AG09309 (cell line): ENCODE results near the gene RICTOR.
"Not testable (repeated sequence)": the region's sequence is repeated elsewhere in the genome, so short reads cannot be mapped to it uniquely, and the experiment has no call there.

Experiments
- DNase-seq: peaks from one replicate; pipeline ENCODE4 v3.0.0-alpha.2; 2010; ENCODE audit warnings: low read depth
- H3K4me3 ChIP-seq: 2 replicates; pipeline ENCODE4 v1.5.1; 2011; ENCODE audit warnings: mild to moderate bottlenecking, low read depth, low read length, moderate library complexity; ENCODE audit not compliant: control insufficient read depth
- TF ChIP-seq, protein P1 (sequence below): IDR thresholded peaks from 2 replicates; pipeline ENCODE4 v1.5.1; 2011; ENCODE audit warnings: mild to moderate bottlenecking, low read depth, low read length, inconsistent platforms; ENCODE audit not compliant: insufficient read depth, control insufficient read depth; ENCODE audit errors: missing control alignments

Gene RICTOR

DNA sequence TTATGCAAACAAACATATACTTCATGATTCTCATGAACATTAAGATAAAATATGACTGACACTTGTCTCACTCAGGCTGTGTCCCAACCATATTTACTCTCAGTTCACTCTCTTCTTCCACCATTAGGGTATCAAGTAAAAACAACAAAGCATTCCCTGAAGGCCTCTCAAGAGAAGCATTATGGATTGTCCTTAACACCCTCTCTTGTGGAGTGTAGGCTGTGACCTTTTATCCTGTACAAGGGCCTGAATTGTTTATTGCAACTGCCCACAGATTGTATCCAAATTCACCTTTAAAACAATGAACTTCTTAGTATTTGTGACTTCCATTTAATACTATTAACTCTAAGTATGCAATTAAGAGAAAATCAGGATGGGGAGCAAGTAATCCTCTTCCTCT is 78.1 kb downstream of the RICTOR start:
- TF ChIP-seq, protein P1, sequence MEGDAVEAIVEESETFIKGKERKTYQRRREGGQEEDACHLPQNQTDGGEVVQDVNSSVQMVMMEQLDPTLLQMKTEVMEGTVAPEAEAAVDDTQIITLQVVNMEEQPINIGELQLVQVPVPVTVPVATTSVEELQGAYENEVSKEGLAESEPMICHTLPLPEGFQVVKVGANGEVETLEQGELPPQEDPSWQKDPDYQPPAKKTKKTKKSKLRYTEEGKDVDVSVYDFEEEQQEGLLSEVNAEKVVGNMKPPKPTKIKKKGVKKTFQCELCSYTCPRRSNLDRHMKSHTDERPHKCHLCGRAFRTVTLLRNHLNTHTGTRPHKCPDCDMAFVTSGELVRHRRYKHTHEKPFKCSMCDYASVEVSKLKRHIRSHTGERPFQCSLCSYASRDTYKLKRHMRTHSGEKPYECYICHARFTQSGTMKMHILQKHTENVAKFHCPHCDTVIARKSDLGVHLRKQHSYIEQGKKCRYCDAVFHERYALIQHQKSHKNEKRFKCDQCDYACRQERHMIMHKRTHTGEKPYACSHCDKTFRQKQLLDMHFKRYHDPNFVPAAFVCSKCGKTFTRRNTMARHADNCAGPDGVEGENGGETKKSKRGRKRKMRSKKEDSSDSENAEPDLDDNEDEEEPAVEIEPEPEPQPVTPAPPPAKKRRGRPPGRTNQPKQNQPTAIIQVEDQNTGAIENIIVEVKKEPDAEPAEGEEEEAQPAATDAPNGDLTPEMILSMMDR, result no peak
- no peak overlapping the region for H3K4me3 ChIP-seq
- DNase-seq, result no peak

GRCh38 chr5:38994324-38994927 is 79.8 kb downstream of the RICTOR start:
- H3K4me3 ChIP-seq, result no peak overlapping the region
- DNase-seq, result peak; percentile 57
- TF ChIP-seq, protein P1, result peak; percentile 66

GRCh38 chr5:38989974-38990719 is 84.1 kb downstream of the RICTOR start:
- not testable (repeated sequence) for H3K4me3 ChIP-seq

DNA sequence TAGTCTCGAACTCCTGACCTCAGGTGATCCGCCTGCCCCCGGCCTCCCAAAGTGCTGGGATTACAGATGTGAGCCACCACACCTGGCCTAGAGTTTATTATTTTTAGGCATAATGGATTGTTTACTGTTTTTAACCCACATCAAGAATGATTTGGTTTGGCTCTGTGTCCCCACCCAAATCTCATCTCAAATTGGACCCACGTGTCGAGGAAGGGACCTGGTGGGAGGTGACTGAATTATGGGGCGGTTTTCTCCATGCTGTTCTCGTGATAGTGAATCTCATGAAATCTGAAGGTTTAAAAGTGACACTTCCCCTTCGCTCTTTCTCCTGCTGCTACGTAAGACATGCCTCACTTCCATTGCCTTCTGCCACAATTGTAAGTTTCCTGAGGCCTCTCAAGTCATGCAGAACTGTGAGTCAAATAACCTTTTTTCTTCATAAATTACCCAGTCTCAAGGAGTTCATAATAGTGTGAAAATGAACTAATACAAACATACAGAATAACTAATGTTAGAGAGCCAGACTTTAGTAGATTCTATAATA is 88.2 kb downstream of the RICTOR start:
- no peak for DNase-seq
- TF ChIP-seq, protein P1, result no peak
- H3K4me3 ChIP-seq, result no peak overlapping the region

More at GRCh38 chr5:38989974-38990719, 84.1 kb downstream of the RICTOR start:
- DNase-seq, result not testable (repeated sequence)

DNA sequence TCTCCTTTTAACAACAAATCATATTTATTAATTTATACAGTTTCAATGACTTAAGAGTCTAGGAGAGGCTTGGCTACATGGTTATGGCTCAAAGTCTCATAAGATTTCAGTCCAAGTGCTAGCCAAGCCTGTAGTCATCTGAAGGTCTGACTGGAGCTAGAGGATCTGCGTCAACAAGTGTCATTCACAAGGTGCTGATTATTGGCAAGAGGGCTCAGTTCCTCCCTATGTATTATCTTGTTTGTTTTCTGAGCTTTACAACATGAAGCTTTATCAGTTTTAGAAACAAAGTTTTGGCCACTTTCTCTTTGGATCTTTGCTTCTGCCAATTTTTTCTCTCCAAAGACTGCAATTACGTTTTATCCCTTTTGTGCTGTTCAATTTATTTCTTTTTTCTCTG is 94.7 kb downstream of the RICTOR start:
- TF ChIP-seq, protein P1, result no peak
- DNase-seq, result no peak
- H3K4me3 ChIP-seq, result no peak overlapping the region

GRCh38 chr5:38978036-38978435 is 96.2 kb downstream of the RICTOR start:
- no peak overlapping the region for H3K4me3 ChIP-seq
- no peak for DNase-seq
- TF ChIP-seq, protein P1, result no peak

GRCh38 chr5:38968665-38969064 is 105.5 kb downstream of the RICTOR start:
- H3K4me3 ChIP-seq, result no peak overlapping the region
- TF ChIP-seq, protein P1, result no peak
- no peak for DNase-seq
